H9 (cell line): ENCODE measurements around the gene RAB3IL1. TPM values are rescaled to one million over a fixed set of nuclear protein-coding genes. Genes with fewer than 3 reads are reported as not detected.

Experiments used
- DNase-seq: peaks from one replicate; pipeline ENCODE4 v3.0.0-alpha.2; 2017
- H2AFZ ChIP-seq: one replicate; pipeline ENCODE4 v1.6.1; 2013; ENCODE audit warnings: mild to moderate bottlenecking, low read length, control low read depth, moderate library complexity
- H2AK5ac ChIP-seq: 2 replicates; pipeline ENCODE4 v1.6.1; 2013; ENCODE audit warnings: low read length, control low read depth, mixed read lengths; ENCODE audit not compliant: insufficient read length
- H2BK120ac ChIP-seq: one replicate; pipeline ENCODE4 v1.6.1; 2013; ENCODE audit warnings: low read depth, mild to moderate bottlenecking, low read length, control low read depth, inconsistent platforms; ENCODE audit not compliant: poor library complexity, severe bottlenecking
- H2BK12ac ChIP-seq: 2 replicates; pipeline ENCODE4 v1.6.1; 2013; ENCODE audit warnings: low read length, control low read depth, mixed read lengths, low read depth; ENCODE audit not compliant: insufficient read length
- H2BK15ac ChIP-seq: 2 replicates; pipeline ENCODE4 v1.6.1; 2013; ENCODE audit warnings: low read depth, low read length, control low read depth
- H2BK20ac ChIP-seq: one replicate; pipeline ENCODE4 v1.6.1; 2013; ENCODE audit warnings: low read depth, mild to moderate bottlenecking, low read length, control low read depth, inconsistent platforms; ENCODE audit not compliant: poor library complexity, severe bottlenecking
- H2BK5ac ChIP-seq: 2 replicates; pipeline ENCODE4 v1.6.1; 2013; ENCODE audit warnings: low read length, control low read depth, mixed read lengths; ENCODE audit not compliant: insufficient read length
- H3K14ac ChIP-seq: 2 replicates; pipeline ENCODE4 v1.6.1; 2013; ENCODE audit warnings: low read length, control low read depth; ENCODE audit not compliant: insufficient read depth
- H3K18ac ChIP-seq: 2 replicates; pipeline ENCODE4 v1.6.1; 2013; ENCODE audit warnings: low read depth, mild to moderate bottlenecking, mixed read lengths, low read length, control low read depth; ENCODE audit not compliant: insufficient read length
- H3K23ac ChIP-seq: 2 replicates; pipeline ENCODE4 v1.6.1; 2013; ENCODE audit warnings: low read length, control low read depth, mixed read lengths, low read depth; ENCODE audit not compliant: insufficient read length
- H3K23me2 ChIP-seq: 2 replicates; pipeline ENCODE4 v1.6.1; 2013; ENCODE audit warnings: low read depth, mild to moderate bottlenecking, mixed read lengths, low read length, control low read depth; ENCODE audit not compliant: insufficient read length, poor library complexity, severe bottlenecking
- H3K27ac ChIP-seq: 2 replicates; pipeline ENCODE4 v1.5.1; 2013; ENCODE audit warnings: low read length, control low read depth, mixed read lengths, low read depth; ENCODE audit not compliant: insufficient read length
- H3K27me3 ChIP-seq: 2 replicates; pipeline ENCODE4 v1.6.1; 2013; ENCODE audit warnings: low read length, control low read depth, inconsistent platforms; ENCODE audit not compliant: insufficient read depth
- H3K4ac ChIP-seq: 2 replicates; pipeline ENCODE4 v1.6.1; 2013; ENCODE audit warnings: low read depth, mild to moderate bottlenecking, control low read depth, inconsistent platforms, low read length, moderate library complexity
- H3K4me1 ChIP-seq: 2 replicates; pipeline ENCODE4 v1.6.1; 2013; ENCODE audit warnings: low read length, control low read depth, inconsistent platforms; ENCODE audit not compliant: insufficient read depth
- H3K4me2 ChIP-seq: 2 replicates; pipeline ENCODE4 v1.6.1; 2013; ENCODE audit warnings: low read length, control low read depth, mixed read lengths; ENCODE audit not compliant: insufficient read length, insufficient read depth
- H3K56ac ChIP-seq: 2 replicates; pipeline ENCODE4 v1.6.1; 2013; ENCODE audit warnings: low read depth, mild to moderate bottlenecking, mixed read lengths, low read length, control low read depth; ENCODE audit not compliant: insufficient read length
- H3K79me1 ChIP-seq: 2 replicates; pipeline ENCODE4 v1.6.1; 2013; ENCODE audit warnings: low read depth, mild to moderate bottlenecking, moderate library complexity, low read length, control low read depth, inconsistent platforms; ENCODE audit not compliant: insufficient read depth, poor library complexity, severe bottlenecking
- H3K79me2 ChIP-seq: 2 replicates; pipeline ENCODE4 v1.6.1; 2013; ENCODE audit warnings: low read length, control low read depth, inconsistent platforms; ENCODE audit not compliant: insufficient read depth
- H3K9ac ChIP-seq: 2 replicates; pipeline ENCODE4 v1.6.1; 2013; ENCODE audit warnings: low read length, control low read depth, mixed read lengths; ENCODE audit not compliant: insufficient read length; ENCODE audit errors: extremely low read depth
- H3K9me3 ChIP-seq: one replicate; pipeline ENCODE4 v1.6.1; 2013; ENCODE audit warnings: low read depth, low read length, inconsistent platforms; ENCODE audit not compliant: control insufficient read depth
- H3T11ph ChIP-seq: one replicate; pipeline ENCODE4 v1.6.1; 2013; ENCODE audit warnings: mild to moderate bottlenecking, low read length, control low read depth, inconsistent platforms
- H4K20me1 ChIP-seq: one replicate; pipeline ENCODE4 v1.6.1; 2013; ENCODE audit not compliant: control insufficient read depth, insufficient read length, insufficient read depth
- H4K5ac ChIP-seq: 2 replicates; pipeline ENCODE4 v1.6.1; 2013; ENCODE audit warnings: low read depth, mild to moderate bottlenecking, mixed read lengths, low read length, control low read depth; ENCODE audit not compliant: insufficient read length
- H4K8ac ChIP-seq: replicated peaks from 2 replicates; pipeline ENCODE4 v1.6.1; 2013; ENCODE audit warnings: low read length, control low read depth, mixed read lengths, low read depth; ENCODE audit not compliant: insufficient read length
- H4K91ac ChIP-seq: 2 replicates; pipeline ENCODE4 v1.6.1; 2013; ENCODE audit warnings: low read depth, mild to moderate bottlenecking, moderate library complexity, mixed read lengths, low read length, control low read depth; ENCODE audit not compliant: insufficient read length
- H3K27ac Mint-ChIP-seq, 3 experiments: 2 replicates in 2 of 3; 3 replicates in 1 of 3; pipeline ENCODE4 v1.8.0; 2020 to 2021; ENCODE audit warnings: mixed read lengths in 3 of 3, mild to moderate bottlenecking in 1 of 3, moderate library complexity in 1 of 3
- H3K27me3 Mint-ChIP-seq: 2 replicates; pipeline ENCODE4 v1.8.0; 2021; ENCODE audit warnings: low read depth, mild to moderate bottlenecking, moderate library complexity, mixed read lengths
- H3K36me3 Mint-ChIP-seq, 3 experiments: 2 replicates in 2 of 3; 3 replicates in 1 of 3; pipeline ENCODE4 v1.8.0; 2020 to 2021; ENCODE audit warnings: low read depth in 3 of 3, mixed read lengths in 3 of 3; ENCODE audit not compliant: insufficient read depth in 1 of 3
- H3K4me1 Mint-ChIP-seq, 2 experiments: 2 replicates each; pipeline ENCODE4 v1.8.0; 2020; ENCODE audit warnings: mixed read lengths in 2 of 2
- H3K4me3 Mint-ChIP-seq, 2 experiments: 2 replicates in 1 of 2; 3 replicates in 1 of 2; pipeline ENCODE4 v1.8.0; 2020 to 2021; ENCODE audit warnings: mild to moderate bottlenecking in 2 of 2, mixed read lengths in 2 of 2, moderate library complexity in 1 of 2
- H3K9me3 Mint-ChIP-seq, 2 experiments: 2 replicates in 1 of 2; 3 replicates in 1 of 2; pipeline ENCODE4 v1.8.0; 2020; ENCODE audit warnings: mild to moderate bottlenecking in 2 of 2, mixed read lengths in 2 of 2, moderate library complexity in 1 of 2
- CTCF ChIP-seq: fragments of 200-600 bp; sonication (generic); conservative IDR thresholded peaks from 3 replicates; pipeline ENCODE4 v1.8.0; 2021; ENCODE audit warnings: antibody characterized with exemption, mild to moderate bottlenecking
- WGBS: extraction: QIAGEN DNeasy Blood & Tissue Kit; methylation state at CpG from one replicate; pipeline ENCODE4 v1.1.7; 2013; ENCODE audit warnings: missing lambda C conversion rate, low lambda C conversion rate, mixed read lengths; ENCODE audit not compliant: insufficient read length; ENCODE audit errors: extremely low coverage; 5-methylcytosine and 5-hydroxymethylcytosine counted together
- total RNA-seq: library from RNA; stranded (reverse); gene quantifications from 2 replicates; pipeline ENCODE4 v1.2.1, GENCODE V29; 2021

The RAB3IL1 gene
- total RNA-seq, 1 experiment from 2014 or later: 2.4 TPM

DNA sequence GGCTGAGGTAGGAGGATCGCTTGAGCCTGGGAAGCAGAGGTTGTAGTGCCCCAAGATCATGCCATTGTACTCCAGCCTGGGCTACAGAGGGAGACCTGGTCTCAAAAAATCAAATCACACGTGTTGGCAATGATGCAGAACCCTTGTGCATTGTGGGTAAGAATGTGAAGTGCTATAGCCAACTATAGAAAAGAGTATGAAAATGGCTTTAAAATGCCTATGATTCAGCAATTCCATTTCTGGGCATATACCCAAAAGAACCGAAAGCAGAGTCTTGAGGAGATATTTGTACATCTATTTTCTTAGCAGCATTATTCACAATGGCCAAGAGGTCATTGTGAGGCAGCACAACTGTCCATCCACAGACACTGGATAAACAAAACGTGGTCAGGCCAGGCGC, 23.4 kb downstream of the RAB3IL1 start:
- TF ChIP-seq CTCF: no peak
- Histone ChIP-seq H2BK5ac (no peak overlapping the region), H3K27me3 (no peaks in the 10 kb centered on the region), H3K56ac (no peak overlapping the region), H3K9ac (no peak overlapping the region), H3K79me2 (no peaks in the 10 kb centered on the region), H3K9me3 (no peaks in the 10 kb centered on the region), H3K4me2 (no peak overlapping the region), H4K20me1 (no peaks in the 10 kb centered on the region), H2BK20ac (no peak overlapping the region), H3K79me1 (no peaks in the 10 kb centered on the region), H4K91ac (no peak overlapping the region), H4K8ac (no peak overlapping the region), H3K4me1 (no peaks in the 10 kb centered on the region), H2AK5ac (no peak overlapping the region), H2BK15ac (no peak overlapping the region), H3K14ac (no peak overlapping the region), H3K23me2 (peaks cover 9% of the 10 kb centered on the region), H3T11ph (no peak overlapping the region), H3K27ac (no peak overlapping the region), H3K4ac (no peak overlapping the region), H3K23ac (no peak overlapping the region), H2AFZ (no peak overlapping the region), H2BK12ac (no peak overlapping the region), H3K18ac (no peak overlapping the region), H4K5ac (no peak overlapping the region), H2BK120ac (no peak overlapping the region)
- Mint-ChIP-seq H3K36me3 (no peaks in the 10 kb centered on the region), H3K27ac (no peak overlapping the region), H3K27me3 (peaks cover 2% of the 10 kb centered on the region), H3K9me3 (no peaks in the 10 kb centered on the region), H3K4me3 (no peak overlapping the region), H3K4me1 (peaks cover 0 to 21% of the 10 kb centered on the region in 2 experiments; a peak in 2 of 4 replicates)
- no CpG with 5 or more reads among the region's 5 CpGs for WGBS
- no peak for DNase-seq
